NOMO-1 (cell line): ENCODE data around the gene SOX8.

Experiments
- DNase-seq, 2 experiments: peaks; one replicate each; lab custom pipeline; 2025; ENCODE audit not compliant: unreplicated experiment in 2 of 2; lab: John Stamatoyannopoulos, UW

The SOX8 gene

GRCh38 chr16:1002399-1003166 lies 21.0 kb downstream of the SOX8 start:
- no peak for DNase-seq

GRCh38 chr16:1003391-1004347 lies 22.1 kb downstream of the SOX8 start:
- DNase-seq, result no peak

GRCh38 chr16:1005286-1005685 lies 23.7 kb downstream of the SOX8 start:
- no peak for DNase-seq

GRCh38 chr16:1006781-1007180 lies 25.2 kb downstream of the SOX8 start:
- no peak for DNase-seq

- DNase-seq, result no peak
Observed at GRCh38 chr16:1007284-1007850, 25.8 kb downstream of the SOX8 start.

- DNase-seq, result no peak
Observed at GRCh38 chr16:1008085-1008484, 26.5 kb downstream of the SOX8 start.

GRCh38 chr16:1009358-1010150 lies 28.0 kb downstream of the SOX8 start:
- no peak for DNase-seq

- DNase-seq, result no peak
Observed at GRCh38 chr16:1010251-1010650, 28.7 kb downstream of the SOX8 start.

GRCh38 chr16:1010815-1011214 lies 29.2 kb downstream of the SOX8 start:
- DNase-seq, result no peak

GRCh38 chr16:1011316-1012082 lies 29.9 kb downstream of the SOX8 start:
- DNase-seq, result no peak

GRCh38 chr16:1012135-1012534 lies 30.6 kb downstream of the SOX8 start:
- DNase-seq, result no peak

- no peak for DNase-seq
Observed at GRCh38 chr16:1012722-1013592, 31.4 kb downstream of the SOX8 start.

GRCh38 chr16:1013593-1013900 lies 32.0 kb downstream of the SOX8 start:
- DNase-seq, result no peak

GRCh38 chr16:1014221-1014620 lies 32.7 kb downstream of the SOX8 start:
- no peak for DNase-seq

- DNase-seq, result no peak
Observed at GRCh38 chr16:1014771-1015495, 33.4 kb downstream of the SOX8 start.

GRCh38 chr16:1018447-1019198 lies 37.1 kb downstream of the SOX8 start:
- DNase-seq, result no peak

- DNase-seq, result no peak
Observed at GRCh38 chr16:1019231-1020090, 37.9 kb downstream of the SOX8 start.
